ENCODE results near the gene HTD2.
"Not testable (repeated sequence)": the region's sequence is repeated elsewhere in the genome, so short reads cannot be mapped to it uniquely, and the experiment has no call there.

HTD2 gene

GRCh38 chr3:58305882-58306711 is at the start of gene HTD2, which contains the start of gene RPP14:
Gene HTD2, plus strand, starts transcription at chr3:58306520. Its CDS starts 11,094 bp downstream, at chr3:58317614.
Gene RPP14, plus strand, starts transcription at chr3:58306245. Its CDS starts 4,085 bp downstream, at chr3:58310330.
- peak; percentile 98 for TF ChIP-seq CTCF (conservative IDR thresholded peaks at IDR 0.05; ENCODE audit: low read depth, low read length)
- peak within 1 kb of the TSS; percentile 96 for H3K4me3 ChIP-seq (ENCODE audit: low read length)
- DNase-seq (ENCODE audit: low read depth), result peak; percentile 86

GRCh38 chr3:58258392-58259055 is 47.8 kb upstream of the HTD2 start:
- DNase-seq (ENCODE audit: low read depth), result no peak
- no peak for TF ChIP-seq CTCF (conservative IDR thresholded peaks at IDR 0.05; ENCODE audit: low read depth, low read length)
- H3K4me3 ChIP-seq (ENCODE audit: low read length), result no peak overlapping the region

DNA sequence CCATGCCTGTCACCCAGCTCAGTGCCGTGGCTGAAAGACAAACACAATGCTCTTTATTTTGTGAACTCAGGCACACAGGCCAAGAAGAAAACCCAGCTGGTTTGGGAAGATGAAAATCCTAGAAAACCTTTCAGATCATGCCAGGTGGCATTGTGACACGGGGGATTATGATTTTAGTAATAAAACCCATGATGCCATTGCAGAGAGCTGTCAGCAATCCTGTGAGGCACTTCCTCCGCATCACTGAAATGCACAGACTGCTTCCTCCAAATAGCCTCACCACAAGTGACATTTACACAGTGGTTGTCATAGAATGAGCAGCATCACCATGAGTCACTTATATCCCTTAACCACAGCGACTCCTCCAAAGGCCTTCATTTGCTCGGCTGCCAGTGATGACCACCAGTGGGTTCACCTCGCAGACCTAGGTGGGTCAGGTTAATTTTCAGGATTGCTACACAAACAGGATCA is 46.0 kb upstream of the HTD2 start:
- no peak overlapping the region for H3K4me3 ChIP-seq (ENCODE audit: low read length)
- DNase-seq (ENCODE audit: low read depth), result no peak
- TF ChIP-seq CTCF (conservative IDR thresholded peaks at IDR 0.05; ENCODE audit: low read depth, low read length), result no peak

GRCh38 chr3:58260733-58261132 is 45.6 kb upstream of the HTD2 start:
- H3K4me3 ChIP-seq (ENCODE audit: low read length), result no peak overlapping the region
- DNase-seq (ENCODE audit: low read depth), result no peak
- no peak for TF ChIP-seq CTCF (conservative IDR thresholded peaks at IDR 0.05; ENCODE audit: low read depth, low read length)

- no peak overlapping the region for H3K4me3 ChIP-seq (ENCODE audit: low read length)
- no peak for DNase-seq (ENCODE audit: low read depth)
- TF ChIP-seq CTCF (conservative IDR thresholded peaks at IDR 0.05; ENCODE audit: low read depth, low read length), result no peak
Observed at GRCh38 chr3:58261954-58262666, 44.2 kb upstream of the HTD2 start.

- TF ChIP-seq CTCF (conservative IDR thresholded peaks at IDR 0.05; ENCODE audit: low read depth, low read length), result no peak
- DNase-seq (ENCODE audit: low read depth), result no peak
Observed at GRCh38 chr3:58266577-58266976, 39.7 kb upstream of the HTD2 start.

DNA sequence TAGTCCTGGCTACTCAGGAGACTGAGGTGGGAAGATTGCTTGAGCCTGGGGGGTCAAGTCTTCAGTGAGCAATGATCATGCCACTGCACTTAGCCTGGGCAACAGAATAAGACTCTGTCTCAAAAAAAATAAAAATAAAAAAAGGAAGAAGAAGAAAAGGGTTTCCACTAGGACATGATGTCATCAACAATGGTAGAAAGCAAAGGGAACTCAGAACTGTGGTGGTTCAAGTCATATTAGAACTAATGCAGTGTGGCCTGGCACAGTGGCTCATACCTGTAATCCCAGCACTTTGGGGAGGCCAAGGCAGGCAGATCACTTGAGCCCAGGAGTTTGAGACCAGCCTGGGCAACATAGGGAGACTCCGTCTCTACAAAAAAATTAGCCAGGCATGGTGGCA is 38.8 kb upstream of the HTD2 start:
- H3K4me3 ChIP-seq (ENCODE audit: low read length); DNase-seq (ENCODE audit: low read depth): not testable (repeated sequence)

More at GRCh38 chr3:58266577-58266976, 39.7 kb upstream of the HTD2 start:
- H3K4me3 ChIP-seq (ENCODE audit: low read length), result no peak overlapping the region
